Lower leg skin (tissue), 3 donors: ENCODE results near the gene SH3D19.

Experiments used
- POLR2A ChIP-seq, 2 donors: fragments of 450-650 bp; IDR thresholded peaks; one replicate each; pipeline ENCODE4 v1.6.1; 2016 to 2017; ENCODE audit warnings: antibody characterized with exemption in 2 of 2, mild to moderate bottlenecking in 1 of 2, moderate library complexity in 1 of 2
- TF ChIP-seq, protein P1 (sequence below), 3 donors: fragments of 450-650 bp; IDR thresholded peaks; one replicate each; pipeline ENCODE4 v1.5.1; 2016; ENCODE audit warnings: antibody characterized with exemption in 3 of 3, mild to moderate bottlenecking in 3 of 3, moderate library complexity in 2 of 3

DNA sequence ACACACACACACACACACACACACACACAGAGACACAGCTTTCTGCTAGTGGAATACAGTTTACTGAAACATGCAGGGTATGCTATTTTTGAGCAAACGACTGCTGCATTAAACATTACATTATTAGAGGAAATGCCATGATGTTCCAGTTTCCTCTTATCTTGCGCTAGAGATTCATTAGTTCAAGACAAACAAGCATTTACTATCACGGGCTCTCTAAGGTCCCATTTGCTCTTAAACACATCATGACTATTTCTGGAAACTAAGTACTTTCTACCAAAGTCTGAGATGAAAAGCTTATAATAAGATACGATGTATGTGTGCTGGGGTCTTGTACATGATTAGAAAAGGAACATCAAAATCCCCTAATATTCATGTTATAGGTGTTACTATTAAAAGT is 177.1 kb downstream of the SH3D19 start:
- TF ChIP-seq, protein P1, sequence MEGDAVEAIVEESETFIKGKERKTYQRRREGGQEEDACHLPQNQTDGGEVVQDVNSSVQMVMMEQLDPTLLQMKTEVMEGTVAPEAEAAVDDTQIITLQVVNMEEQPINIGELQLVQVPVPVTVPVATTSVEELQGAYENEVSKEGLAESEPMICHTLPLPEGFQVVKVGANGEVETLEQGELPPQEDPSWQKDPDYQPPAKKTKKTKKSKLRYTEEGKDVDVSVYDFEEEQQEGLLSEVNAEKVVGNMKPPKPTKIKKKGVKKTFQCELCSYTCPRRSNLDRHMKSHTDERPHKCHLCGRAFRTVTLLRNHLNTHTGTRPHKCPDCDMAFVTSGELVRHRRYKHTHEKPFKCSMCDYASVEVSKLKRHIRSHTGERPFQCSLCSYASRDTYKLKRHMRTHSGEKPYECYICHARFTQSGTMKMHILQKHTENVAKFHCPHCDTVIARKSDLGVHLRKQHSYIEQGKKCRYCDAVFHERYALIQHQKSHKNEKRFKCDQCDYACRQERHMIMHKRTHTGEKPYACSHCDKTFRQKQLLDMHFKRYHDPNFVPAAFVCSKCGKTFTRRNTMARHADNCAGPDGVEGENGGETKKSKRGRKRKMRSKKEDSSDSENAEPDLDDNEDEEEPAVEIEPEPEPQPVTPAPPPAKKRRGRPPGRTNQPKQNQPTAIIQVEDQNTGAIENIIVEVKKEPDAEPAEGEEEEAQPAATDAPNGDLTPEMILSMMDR (IDR thresholded peaks at IDR 0.05): no peak
- TF ChIP-seq POLR2A (IDR thresholded peaks at IDR 0.05): no peak
